K562 (cell line): ENCODE measurements around the gene SGPL1.

Experiments used
- CTCF ChIP-seq, 3 experiments: IDR thresholded peaks in 2 of 3; conservative IDR thresholded peaks in 1 of 3; 2 replicates each; pipeline ENCODE4 v1.5.1; 2011 to 2012; ENCODE audit warnings: low read length in 3 of 3, mild to moderate bottlenecking in 3 of 3, control low read depth in 2 of 3, improper control_type of control experiment in 1 of 3, inconsistent platforms in 1 of 3, low read depth in 1 of 3, mixed read lengths in 1 of 3, moderate library complexity in 1 of 3; ENCODE audit not compliant: insufficient read depth in 2 of 3
- MAZ ChIP-seq, 2 experiments: fragments of 450-650 bp in 1 of 2; sonication (generic) in 1 of 2; formaldehyde crosslinking; IDR thresholded peaks in 1 of 2; conservative IDR thresholded peaks in 1 of 2; 2 replicates each; pipeline versions ENCODE4 v1.4.0 to v1.5.0; 2020; ENCODE audit warnings: mild to moderate bottlenecking in 1 of 2, missing genetic modification reagents in 1 of 2
- NFE2L1 ChIP-seq: fragments of 450-650 bp; IDR thresholded peaks from 2 replicates; pipeline ENCODE4 v1.6.1; 2016; ENCODE audit warnings: missing genetic modification characterization, low read depth, mild to moderate bottlenecking, missing compliant biosample characterization, moderate library complexity, borderline replicate concordance
- NFYB ChIP-seq: IDR thresholded peaks from 2 replicates; pipeline ENCODE4 v1.6.1; 2011; ENCODE audit warnings: mild to moderate bottlenecking, moderate library complexity; ENCODE audit not compliant: insufficient read length; ENCODE audit errors: extremely low read depth
- REST ChIP-seq, 2 experiments: fragments of 450-650 bp; formaldehyde crosslinking in 1 of 2; IDR thresholded peaks; 2 replicates each; pipeline versions ENCODE4 v1.4.0 to v1.6.1; 2014 to 2020; ENCODE audit warnings: mild to moderate bottlenecking in 2 of 2, borderline replicate concordance in 1 of 2, low read depth in 1 of 2
- ZNF253 ChIP-seq: fragments of 250-450 bp; sonication (Bioruptor Pico); conservative IDR thresholded peaks from 2 replicates; pipeline ENCODE4 v1.6.1; 2021; ENCODE audit warnings: mild to moderate bottlenecking
- ZNF449 ChIP-seq: fragments of 250-450 bp; sonication (Bioruptor Pico); IDR thresholded peaks from 2 replicates; pipeline ENCODE4 v1.8.0; 2022; ENCODE audit warnings: moderate library complexity, mild to moderate bottlenecking, inconsistent platforms

- TF ChIP-seq ZNF253 = no peak
- TF ChIP-seq REST (IDR thresholded peaks at IDR 0.05; ENCODE audit: borderline replicate concordance) = no peak
- TF ChIP-seq REST (CRISPR knock-in tag; IDR thresholded peaks at IDR 0.05; ENCODE audit: low read depth) = no peak
- TF ChIP-seq MAZ (CRISPR knock-in tag; conservative IDR thresholded peaks at IDR 0.05 in 1 of 2, IDR thresholded peaks at IDR 0.05 in 1 of 2) = no peak
- TF ChIP-seq NFE2L1 (tag) = no peak
- TF ChIP-seq ZNF449 (CRISPR knock-in tag) = no peak
- no peak for TF ChIP-seq CTCF (IDR thresholded peaks at IDR 0.05 in 2 of 3, conservative IDR thresholded peaks at IDR 0.05 in 1 of 3; ENCODE audit: insufficient read depth in 2 of 3, low read depth in 1 of 3, low read length in 3 of 3)
- TF ChIP-seq NFYB = no peak
Observed at GRCh38 chr10:70806841-70807240, 8.9 kb upstream of the SGPL1 start.
